Bronchus fibroblast of lung (primary cell): ENCODE data around the gene LEFTY2. TPM values are rescaled to one million over a fixed set of nuclear protein-coding genes. Genes with fewer than 3 reads are reported as not detected.

ENCODE experiments used
- total RNA-seq: library from RNA; depleted of rRNA; stranded (reverse); fragments of >200 nt; gene quantifications from 2 replicates; pipeline ENCODE4 v1.2.3, GENCODE V29; 2015

The LEFTY2 gene
- under 0.01 TPM in 1 of 2 replicates, not detected in the other for total RNA-seq

GRCh38 chr1:225941187-225941941 is at the start of gene LEFTY2:
LEFTY2 (minus strand) TSS chr1:225941220; CDS start chr1:225941140, 80 bp downstream.

GRCh38 chr1:225923692-225924555 is 17.1 kb downstream of the LEFTY2 start, which contains the start of gene PYCR2:
PYCR2 (minus strand) TSS chr1:225924250; CDS start chr1:225924110, 140 bp downstream.

GRCh38 chr1:225888898-225889601 is 52.0 kb downstream of the LEFTY2 start, which contains the start of gene LEFTY1:
LEFTY1 (minus strand) TSS chr1:225889146; CDS start chr1:225889066, 80 bp downstream.

Other genes starting within 250 kb of the LEFTY2 start
- 330 and 369 TPM in 2 replicates for gene SRP9, start 163.4 kb downstream of the LEFTY2 start, total RNA-seq
- gene EPHX1, start 131.1 kb downstream of the LEFTY2 start, total RNA-seq = 9.8 and 13.8 TPM in 2 replicates
- 4.2 and 8.5 TPM in 2 replicates for gene TMEM63A, start 58.8 kb downstream of the LEFTY2 start, total RNA-seq
- not detected in 2 replicates for gene LEFTY1, start 52.1 kb downstream of the LEFTY2 start, total RNA-seq
- 42.7 and 48.6 TPM in 2 replicates for gene PYCR2, start 17.0 kb downstream of the LEFTY2 start, total RNA-seq
- gene SDE2, start 58.1 kb upstream of the LEFTY2 start, total RNA-seq = 8.3 and 11.6 TPM in 2 replicates
- 245 and 254 TPM in 2 replicates for gene H3-3A, start 121.5 kb upstream of the LEFTY2 start, total RNA-seq
- 37.0 and 40.7 TPM in 2 replicates for gene ACBD3, start 245.5 kb upstream of the LEFTY2 start, total RNA-seq